Measurements from ENCODE around the gene ANK2.

The ANK2 gene

DNA sequence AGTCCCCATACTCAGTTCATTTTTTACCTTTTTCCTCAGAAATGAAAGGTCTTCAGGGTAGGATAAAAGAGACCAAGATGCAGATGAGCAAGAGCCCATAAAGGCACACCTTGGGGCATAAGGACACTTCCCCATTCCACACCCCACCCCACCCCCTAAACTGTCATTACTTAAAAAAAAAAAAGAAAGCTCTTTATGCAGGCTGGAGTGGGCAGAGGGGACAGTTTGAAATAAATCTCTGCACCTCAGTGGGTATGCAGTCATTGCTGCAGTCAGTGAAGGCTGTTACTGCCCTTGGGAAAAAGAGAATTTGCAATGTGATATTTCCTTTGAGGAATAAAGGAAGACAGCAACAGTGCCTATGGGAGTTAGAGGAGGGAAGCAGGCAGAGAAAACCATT is 137.5 kb downstream of the ANK2 start:
- in situ Hi-C loops (cut with HindIII; ENCODE audit: low sequenced_read_pairs): no loop called here

DNA sequence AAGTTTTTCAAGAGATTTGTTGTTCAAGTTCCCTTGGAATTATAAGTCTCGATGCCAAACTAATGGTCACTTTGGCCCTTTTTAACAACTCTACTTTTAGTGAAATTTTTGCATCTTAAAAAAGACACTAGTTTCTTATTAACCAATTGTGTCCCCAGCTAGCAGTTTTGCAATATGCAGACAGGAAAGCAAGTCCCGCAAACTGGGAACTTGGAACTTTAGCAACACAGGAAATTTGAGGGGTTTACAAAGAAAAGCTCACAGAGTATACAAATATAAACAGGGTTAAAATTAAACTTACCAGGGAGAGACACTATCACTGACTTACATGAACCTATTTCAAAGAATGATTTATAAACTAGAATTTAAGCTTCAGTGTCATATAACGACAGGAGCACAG is 137.9 kb downstream of the ANK2 start:
- in situ Hi-C loops (cut with HindIII; ENCODE audit: low sequenced_read_pairs): no loop called here

DNA sequence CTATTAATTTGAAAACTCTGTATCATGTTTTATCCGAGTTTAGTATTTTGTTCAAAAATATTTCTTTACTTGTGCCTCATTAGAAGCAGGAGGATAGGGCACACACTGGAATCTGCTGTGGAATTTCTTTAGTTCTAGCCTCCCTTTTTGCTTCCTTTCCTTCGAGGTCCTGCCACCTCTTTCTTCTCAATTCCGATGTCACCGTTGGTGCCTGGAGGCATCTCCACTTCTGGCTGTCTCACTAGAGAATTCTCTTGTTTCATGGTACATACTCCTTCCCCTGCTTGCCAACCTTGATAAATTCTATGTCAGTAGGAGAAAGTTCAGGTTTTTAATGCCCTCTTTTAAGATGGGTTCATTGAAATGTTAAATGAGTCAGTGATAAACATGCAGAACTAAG is 140.1 kb downstream of the ANK2 start:
- in situ Hi-C loops (cut with HindIII; ENCODE audit: low sequenced_read_pairs): no loop called here

DNA sequence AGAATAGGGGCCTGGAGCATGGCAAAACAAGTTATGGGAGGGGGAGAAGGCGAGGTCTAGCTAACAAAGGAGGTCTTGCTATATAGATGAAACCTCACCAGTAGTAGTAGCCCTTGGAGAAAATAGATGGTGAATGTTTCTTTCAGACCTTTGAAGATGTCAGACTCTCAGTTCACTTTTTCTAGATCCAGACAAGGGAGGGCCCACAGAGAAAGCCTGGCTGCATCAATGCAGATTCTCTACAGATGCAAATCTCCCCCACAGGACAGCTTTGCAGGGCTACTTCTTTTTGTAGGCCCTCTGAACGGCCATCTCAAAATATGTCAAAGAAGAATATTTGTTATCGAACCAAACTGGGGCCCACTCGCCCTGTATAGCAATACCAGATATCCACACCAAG is 159.7 kb downstream of the ANK2 start:
- in situ Hi-C loops (cut with HindIII; ENCODE audit: low sequenced_read_pairs): no loop called here

DNA sequence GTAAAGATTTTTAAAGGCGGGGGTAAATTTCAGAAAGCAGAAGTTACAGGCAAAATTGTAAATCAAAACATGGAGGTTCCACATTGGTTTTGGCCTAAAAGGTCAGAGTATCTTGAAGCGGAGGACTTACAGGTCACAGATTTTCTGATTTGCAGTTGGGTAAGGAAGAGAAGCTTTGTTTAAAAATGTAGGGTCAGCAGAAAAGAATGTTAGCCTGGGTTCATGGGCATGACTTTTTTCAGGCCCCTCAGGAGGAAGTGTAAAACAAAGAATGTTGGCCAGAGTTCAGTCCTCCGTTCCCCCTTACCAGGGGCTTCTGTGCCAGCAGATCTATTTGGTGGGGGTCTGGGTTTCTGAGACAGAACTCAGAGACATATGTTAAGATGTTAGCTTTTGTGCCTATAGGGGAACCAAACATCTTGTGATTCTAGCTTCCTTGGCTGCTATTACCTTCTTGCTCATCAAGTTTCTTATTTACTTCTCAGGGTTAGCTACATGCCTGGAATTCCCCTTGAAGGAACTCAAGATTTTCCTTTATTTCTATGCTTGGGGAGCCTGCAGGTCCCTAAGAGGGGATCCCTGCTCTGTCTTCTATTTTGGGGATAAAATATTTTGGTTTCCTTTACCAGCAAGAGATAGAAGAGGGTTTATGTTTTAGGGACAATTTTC is 160.3 kb downstream of the ANK2 start:
- in situ Hi-C loops (cut with HindIII; ENCODE audit: low sequenced_read_pairs): no loop called here

DNA sequence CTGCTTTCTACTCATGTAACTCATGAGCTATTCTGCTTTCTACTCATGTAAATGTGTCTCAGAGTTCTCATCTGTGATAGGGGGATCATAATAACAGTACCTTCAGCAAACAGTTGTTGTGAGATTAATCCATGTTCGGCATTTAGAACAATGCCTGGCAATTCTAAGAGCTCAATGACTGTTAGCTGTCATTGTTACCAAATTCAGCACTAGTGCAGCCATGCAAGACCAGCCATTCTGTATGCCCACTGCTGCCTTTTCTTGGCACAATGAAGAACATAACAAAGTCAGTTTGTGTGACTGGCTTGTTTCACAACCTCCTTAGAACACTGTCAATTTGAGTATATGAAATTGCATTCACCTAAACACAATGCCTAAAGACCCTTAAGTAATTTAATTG is 163.2 kb downstream of the ANK2 start:
- in situ Hi-C loops (cut with HindIII; ENCODE audit: low sequenced_read_pairs): no loop called here

DNA sequence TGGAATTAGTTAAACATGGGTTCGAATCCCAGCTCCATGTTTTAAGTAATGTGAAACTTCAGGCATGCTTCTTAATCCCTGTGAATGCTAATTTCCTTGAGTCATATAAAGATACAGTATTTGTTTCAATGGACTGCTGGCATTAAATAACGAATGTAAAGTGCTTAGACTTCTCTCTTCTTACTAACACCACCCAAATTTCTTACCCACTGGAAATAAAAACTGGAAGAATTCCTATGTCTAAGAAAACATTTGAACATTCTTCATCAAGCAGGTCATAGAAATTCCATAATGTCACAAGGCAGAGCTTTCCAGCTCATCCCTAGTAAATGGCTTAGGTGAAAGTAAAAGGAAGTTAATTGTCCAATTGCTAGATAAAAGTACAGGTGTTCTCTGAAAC is 172.5 kb downstream of the ANK2 start:
- in situ Hi-C loops (cut with HindIII; ENCODE audit: low sequenced_read_pairs): no loop called here

DNA sequence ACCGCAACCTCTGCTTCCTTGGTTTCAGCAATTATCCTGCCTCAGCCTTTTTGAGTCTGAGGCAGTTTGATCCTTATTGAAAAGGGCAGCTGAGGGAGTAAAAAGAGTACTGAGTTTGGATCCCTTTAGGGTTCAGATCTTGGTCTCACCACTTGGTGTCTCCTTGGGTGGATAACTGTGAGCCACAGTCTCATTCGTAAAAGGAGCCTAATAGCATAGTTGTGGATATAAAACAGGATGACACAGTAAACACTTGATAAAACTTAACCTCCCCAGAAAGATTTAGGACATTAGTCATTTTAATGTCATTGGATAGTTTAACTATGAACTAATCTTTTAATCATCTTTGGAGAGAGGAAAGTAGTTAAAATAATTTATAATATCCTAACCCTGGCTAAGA is 173.0 kb downstream of the ANK2 start:
- in situ Hi-C loops (cut with HindIII; ENCODE audit: low sequenced_read_pairs): no loop called here

DNA sequence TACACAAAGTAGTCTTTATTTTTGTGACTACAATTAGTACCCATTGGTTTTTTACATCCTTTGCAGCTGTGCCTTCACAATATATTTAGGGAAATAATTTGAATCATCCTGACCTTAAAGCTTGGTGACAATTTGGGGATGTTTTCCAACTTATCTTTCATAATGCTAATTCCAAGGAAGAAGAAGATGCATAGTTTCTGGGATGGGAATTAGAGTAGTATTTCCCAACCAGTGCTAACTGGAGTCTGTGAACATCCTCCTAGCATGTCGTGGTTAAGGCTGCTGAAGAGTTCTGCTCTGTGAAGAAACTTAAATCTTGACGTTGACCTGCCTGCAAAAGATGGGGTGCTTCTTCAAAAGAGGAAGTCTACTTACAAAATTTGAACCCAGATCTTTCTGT is 173.5 kb downstream of the ANK2 start:
- in situ Hi-C loops (cut with HindIII; ENCODE audit: low sequenced_read_pairs): no loop called here

DNA sequence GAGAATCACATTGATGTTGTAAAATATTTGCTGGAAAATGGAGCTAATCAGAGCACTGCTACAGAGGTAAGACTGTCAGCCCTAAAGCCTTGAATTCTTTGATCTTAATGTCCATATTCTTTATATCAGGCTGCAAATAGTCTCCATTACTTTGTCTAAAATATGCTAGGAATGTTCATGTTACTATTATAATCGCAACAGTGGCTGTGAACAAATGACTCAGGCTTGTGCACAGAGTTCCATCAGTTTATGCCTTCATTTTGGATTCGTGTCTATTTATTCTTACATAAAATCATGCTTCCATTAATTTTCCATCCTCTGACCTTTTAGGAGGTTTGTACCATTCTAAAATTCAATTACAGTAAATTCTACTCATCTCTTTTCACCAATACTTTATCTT is 182.7 kb downstream of the ANK2 start:
- in situ Hi-C loops (cut with HindIII; ENCODE audit: low sequenced_read_pairs): no loop called here

DNA sequence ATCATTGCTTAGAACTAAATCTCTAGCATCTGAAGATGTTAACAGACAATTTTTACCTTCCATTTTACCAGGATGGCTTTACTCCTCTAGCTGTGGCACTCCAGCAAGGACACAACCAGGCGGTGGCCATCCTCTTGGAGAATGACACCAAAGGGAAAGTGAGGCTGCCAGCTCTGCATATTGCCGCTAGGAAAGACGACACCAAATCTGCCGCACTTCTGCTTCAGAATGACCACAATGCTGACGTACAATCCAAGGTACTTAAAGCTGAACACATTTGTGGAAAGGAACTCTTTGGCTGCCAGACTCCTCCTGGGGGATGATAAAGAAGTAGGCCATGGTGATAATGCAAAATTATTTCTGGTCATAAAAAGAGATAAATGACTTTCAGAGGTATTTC is 187.5 kb downstream of the ANK2 start:
- in situ Hi-C loops (cut with HindIII; ENCODE audit: low sequenced_read_pairs): no loop called here

DNA sequence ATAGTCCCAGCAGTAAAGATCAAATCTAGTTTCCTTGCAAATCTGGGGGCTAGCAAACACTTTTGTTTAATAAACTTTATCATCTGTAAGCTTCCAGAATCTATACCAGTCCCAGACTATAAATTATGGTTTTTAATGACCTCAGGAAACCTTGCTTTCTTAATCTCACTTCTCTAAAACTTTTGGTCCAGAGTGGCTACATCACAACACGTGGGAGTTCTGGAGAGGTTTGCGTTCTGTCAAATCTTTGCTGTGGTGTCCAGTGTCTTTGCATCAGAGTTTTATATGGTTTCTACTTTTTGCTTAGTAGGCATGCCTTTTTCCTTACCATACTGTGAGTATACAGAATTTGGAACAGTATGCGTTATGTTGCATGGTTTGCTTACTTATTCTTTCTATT is 193.9 kb downstream of the ANK2 start:
- in situ Hi-C loops (cut with HindIII; ENCODE audit: low sequenced_read_pairs): no loop called here

DNA sequence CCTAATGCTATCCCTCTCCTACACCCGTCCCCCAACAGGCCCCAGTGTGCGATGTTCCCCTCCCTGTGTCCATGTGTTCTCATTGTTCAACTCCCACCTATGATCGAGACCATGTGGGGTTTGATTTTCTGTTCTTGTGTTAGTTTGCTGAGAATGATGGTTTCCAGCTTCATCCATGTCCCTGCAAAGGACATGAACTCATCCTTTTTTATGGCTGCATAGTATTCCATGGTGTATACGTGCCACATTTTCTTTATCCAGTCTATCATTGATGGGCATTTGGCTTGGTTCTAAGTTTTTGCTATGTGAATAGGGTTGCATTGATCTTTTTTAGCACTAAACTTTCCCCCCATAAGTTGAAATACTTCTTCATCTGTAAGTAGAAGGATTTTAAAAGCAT is 195.3 kb downstream of the ANK2 start:
- in situ Hi-C loops (cut with HindIII; ENCODE audit: low sequenced_read_pairs): loop anchor here (5.0 kb wide), 1 partner anchor 102 kb away; no protein-coding TSS in a partner anchor

DNA sequence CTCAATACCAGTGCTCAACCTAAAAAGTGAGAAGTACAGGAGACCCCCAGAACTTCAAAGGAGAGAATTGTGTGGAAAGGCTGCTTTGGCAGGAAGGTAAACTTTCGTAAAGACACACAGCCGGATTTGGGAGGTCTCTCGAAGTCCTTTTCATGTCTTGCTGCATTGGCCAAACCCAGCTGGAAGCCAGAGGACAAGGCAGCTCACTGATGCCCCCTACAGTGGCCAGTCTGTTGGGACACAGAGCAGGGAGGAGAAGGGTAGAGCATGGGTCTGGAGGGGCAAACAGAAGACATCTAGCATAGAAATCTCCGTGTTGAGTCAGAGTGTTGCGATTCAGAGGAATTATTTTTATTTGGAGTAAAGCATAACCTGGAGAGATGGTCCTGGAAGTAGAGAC is 198.9 kb downstream of the ANK2 start:
- in situ Hi-C loops (cut with HindIII; ENCODE audit: low sequenced_read_pairs): loop anchor here (5.0 kb wide), 1 partner anchor 106 kb away; no protein-coding TSS in a partner anchor

DNA sequence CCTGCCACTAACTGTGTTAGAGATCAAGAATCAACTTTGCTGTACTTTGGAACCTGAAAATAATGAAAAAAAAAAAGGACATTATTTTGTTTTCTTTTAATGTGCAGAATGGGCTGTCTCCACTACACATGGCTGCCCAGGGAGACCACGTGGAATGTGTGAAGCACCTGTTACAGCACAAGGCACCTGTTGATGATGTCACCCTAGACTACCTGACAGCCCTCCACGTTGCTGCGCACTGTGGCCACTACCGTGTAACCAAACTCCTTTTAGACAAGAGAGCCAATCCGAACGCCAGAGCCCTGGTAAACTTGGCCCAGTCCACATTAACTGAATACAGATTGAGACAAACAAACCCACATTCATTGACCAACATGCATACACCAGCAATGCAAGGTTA is 206.2 kb downstream of the ANK2 start:
- in situ Hi-C loops (cut with HindIII; ENCODE audit: low sequenced_read_pairs): no loop called here

DNA sequence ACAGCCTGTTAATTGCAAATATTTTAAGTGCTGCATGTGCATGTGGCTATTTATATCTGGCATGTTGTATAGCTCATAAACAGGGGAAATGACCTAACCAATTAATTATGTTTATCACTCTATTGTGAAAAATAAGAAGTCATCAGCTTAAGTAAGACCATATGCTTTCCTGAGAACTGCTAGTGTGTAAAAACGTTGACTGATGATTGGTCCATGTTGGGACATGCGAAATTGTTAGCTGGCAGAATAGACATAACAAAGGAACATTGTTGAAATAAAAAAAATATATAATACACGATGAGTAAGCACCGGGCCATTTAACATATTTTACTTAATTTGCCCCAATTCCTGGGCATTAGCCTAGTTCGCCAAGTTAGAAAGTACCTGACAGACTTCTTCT is 207.5 kb downstream of the ANK2 start:
- in situ Hi-C loops (cut with HindIII; ENCODE audit: low sequenced_read_pairs): no loop called here

DNA sequence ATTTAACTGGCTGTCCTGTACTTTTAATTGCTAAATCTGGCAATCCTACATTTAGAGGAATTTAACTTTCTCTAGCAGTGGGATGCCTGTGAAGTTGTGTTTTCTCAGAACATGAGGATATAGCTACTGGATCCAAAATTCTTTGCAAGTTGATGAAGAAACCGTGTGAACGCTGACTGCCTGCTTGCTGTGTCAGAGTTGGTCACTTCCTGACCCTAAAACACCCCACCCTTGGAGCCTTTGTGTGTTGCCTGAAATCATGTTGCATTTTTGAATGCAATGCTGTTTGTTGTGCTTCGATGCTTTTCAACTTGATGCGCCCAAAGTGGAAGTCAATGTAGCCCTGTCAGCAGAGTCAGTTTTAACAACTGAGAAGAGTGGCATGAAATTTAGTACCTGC is 211.2 kb downstream of the ANK2 start:
- in situ Hi-C loops (cut with HindIII; ENCODE audit: low sequenced_read_pairs): no loop called here

DNA sequence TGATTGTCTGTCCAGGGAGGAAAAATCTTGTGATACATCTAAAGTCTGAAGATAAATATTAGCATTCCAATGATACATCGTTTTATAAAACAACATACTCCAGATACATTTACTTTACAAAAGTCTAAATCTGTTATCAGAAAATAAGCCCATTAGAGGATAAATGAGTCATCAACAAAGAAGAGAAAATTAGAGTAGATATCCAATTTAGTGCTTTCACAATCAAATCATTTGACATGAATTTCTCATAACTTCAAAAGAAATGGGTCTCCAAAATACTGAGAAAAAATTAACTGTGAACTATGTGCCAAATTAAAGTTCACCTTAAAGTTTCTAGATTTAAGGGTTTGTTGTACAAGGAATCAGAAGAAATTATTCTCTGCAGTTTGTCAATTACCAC is 213.8 kb downstream of the ANK2 start:
- in situ Hi-C loops (cut with HindIII; ENCODE audit: low sequenced_read_pairs): no loop called here

DNA sequence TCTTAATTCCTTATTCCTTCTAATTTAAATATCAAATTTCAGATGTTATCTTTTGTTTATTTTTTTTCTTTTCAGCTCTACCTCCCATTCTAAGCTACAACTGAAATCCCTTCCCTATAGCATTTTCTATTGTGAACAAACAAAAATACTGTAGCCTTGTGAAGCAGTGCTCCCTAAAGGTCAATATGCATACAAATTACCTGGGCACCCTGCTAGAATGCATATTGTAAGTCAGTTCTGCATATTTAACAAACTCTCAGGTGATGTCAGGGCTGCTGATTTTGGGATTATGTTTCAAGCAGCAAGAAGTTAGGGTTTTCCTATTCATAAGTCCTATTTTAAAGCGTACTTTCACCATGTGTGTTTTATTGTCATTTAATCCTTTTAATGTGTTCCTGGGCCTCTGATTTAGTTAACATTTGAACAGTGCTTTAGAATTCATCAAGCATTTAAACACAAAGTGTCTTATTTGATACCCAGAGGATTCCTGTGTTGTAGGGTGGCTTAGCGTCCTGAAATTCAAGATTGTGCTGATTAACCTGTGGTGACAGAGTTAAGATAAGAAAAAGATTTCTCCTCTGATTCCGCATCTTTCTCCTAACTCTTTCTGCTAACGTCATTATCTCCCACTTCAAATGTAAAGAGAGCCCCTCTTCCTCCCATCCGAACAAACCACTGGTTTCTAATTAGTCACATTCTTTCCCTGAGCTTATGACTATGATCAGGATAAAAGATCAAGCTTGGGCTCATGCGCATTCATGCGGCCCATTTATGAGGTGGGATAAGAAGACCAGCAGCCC is 221.3 kb downstream of the ANK2 start:
- in situ Hi-C loops (cut with HindIII; ENCODE audit: low sequenced_read_pairs): no loop called here

DNA sequence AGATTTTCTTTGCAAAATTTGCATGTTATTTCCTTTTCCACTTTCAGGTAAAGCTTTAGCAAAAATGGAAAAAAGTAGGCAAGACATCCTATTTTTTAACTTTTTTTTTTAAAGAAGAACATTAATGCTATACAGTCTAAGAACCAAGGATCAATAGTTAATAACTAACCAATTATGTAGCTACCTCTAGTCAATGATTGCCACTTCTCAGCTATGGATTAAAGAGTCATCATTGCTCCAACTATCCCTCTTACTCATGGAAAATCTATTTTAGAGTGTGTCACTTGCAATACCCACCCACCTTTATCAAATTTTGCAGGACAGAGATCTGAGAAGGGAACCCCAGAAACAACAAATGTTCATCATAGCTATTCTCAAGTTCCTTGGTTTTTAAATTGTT is 223.1 kb downstream of the ANK2 start:
- in situ Hi-C loops (cut with HindIII; ENCODE audit: low sequenced_read_pairs): no loop called here

DNA sequence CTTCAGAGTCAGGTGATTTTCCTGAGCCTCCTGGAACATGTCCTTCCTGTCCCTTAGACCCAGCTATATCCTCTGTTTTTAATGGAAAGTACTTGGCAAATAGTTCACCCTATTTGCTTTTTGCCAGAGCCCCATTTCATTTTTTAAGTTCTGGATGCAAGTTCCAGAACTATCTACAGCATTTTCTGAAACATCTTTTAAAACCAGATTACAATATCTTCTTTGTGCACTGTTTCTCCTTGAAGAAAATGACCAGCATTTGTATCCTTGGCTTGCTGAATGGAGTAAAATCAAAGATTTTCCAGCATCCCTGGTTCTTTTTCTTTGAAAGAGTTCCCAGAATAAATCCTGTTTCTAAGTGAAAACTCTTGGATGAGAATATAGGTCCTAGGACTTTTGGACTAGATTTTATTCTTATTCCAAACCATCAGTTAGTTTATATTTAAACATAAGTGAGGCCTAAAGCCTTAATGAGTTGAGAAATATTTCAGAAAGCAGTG is 224.3 kb downstream of the ANK2 start:
- in situ Hi-C loops (cut with HindIII; ENCODE audit: low sequenced_read_pairs): no loop called here

DNA sequence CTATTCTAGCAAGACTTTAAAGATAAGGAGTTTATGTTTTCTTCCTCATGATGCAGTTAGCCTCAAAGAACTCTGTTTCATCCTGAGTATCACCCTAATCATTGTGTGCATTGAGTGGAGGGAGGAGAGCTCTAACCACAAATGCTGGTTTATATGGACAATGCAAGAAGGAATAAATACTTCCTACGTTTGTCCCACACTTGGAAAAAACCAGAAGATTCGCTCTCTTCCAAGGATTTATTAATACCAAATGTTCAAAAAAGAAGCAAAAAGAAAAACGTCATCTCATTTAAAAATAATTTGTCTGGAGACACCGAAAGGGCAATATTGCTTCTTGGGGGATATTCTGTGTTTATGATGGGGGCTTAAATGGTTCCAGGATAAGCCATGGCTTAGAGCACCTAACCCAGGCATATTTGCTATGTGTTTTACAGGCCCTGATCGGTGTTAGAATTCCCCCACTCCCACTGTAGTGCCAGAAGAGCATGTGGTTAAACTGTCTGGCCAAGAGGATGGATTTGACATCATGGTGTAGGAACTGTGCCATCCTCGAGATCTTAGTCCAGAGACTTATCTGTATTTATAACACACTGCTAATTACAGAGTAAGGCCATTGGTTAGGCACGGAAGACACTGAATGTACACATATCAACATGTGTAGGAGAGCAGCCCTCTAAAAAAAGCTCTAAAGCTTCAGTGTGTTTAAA is 227.2 kb downstream of the ANK2 start:
- in situ Hi-C loops (cut with HindIII; ENCODE audit: low sequenced_read_pairs): no loop called here
